HepG2 (cell line): ENCODE results near the gene GREM1. TPM values are rescaled to one million over a fixed set of nuclear protein-coding genes. Genes with fewer than 3 reads are reported as not detected.

Experiments used
- ATAC-seq: fragments of 200-7000 bp; cut with Tn5 transposase; 3 replicates; pipeline ENCODE4 v1.9.1; 2020; ENCODE audit warnings: mild to moderate bottlenecking, moderate library complexity
- BruUV-seq: library from RNA; stranded (reverse); fragments of 400-500 nt; replicated peaks from 2 replicates; lab custom pipeline; 2021; lab: Mats Ljungman, UMichigan
- CTCF ChIA-PET: fragments of 300-600 bp; formaldehyde crosslinking; extraction: SDS; loops from one replicate; lab custom pipeline; 2021; ENCODE audit warnings: low total read pairs, inconsistent platforms, low intra/inter-chr PET ratio; lab: Yijun Ruan, JAX
- POLR2A ChIA-PET: fragments of 350-600 bp; sonication (Branson Sonifier 250); formaldehyde crosslinking; loops from one replicate; lab custom pipeline; 2020; ENCODE audit warnings: antibody characterized with exemption, inconsistent platforms; lab: Yijun Ruan, JAX
- DNase-seq: peaks from one replicate; pipeline ENCODE4 v3.0.0-alpha.2; 2015; ENCODE audit warnings: low spot score
- FAIRE-seq: peaks from 3 replicates; lab custom pipeline; 2011; peaks lifted over from hg19 to GRCh38; lab: Jason Lieb, UNC
- H2AFZ ChIP-seq: one replicate; pipeline ENCODE4 v1.6.1; 2011; ENCODE audit warnings: low read length, inconsistent platforms
- H3K27ac ChIP-seq: fragments of 300-600 bp; 3 replicates; pipeline ENCODE4 v1.8.0; 2011; ENCODE audit warnings: mixed run types, mild to moderate bottlenecking, mixed read lengths, low read length, inconsistent platforms; ENCODE audit not compliant: insufficient read depth; ENCODE audit errors: extremely low read length
- H3K27me3 ChIP-seq, 2 experiments: fragments of 200-600 bp in 1 of 2; 2 replicates in 1 of 2; 3 replicates in 1 of 2; pipeline versions ENCODE4 v1.6.0 to v1.8.0; 2011; ENCODE audit warnings: low read length in 2 of 2, mild to moderate bottlenecking in 2 of 2, moderate library complexity in 2 of 2, inconsistent platforms in 1 of 2; ENCODE audit not compliant: insufficient read depth in 2 of 2, control insufficient read depth in 1 of 2
- H3K36me3 ChIP-seq, 2 experiments: fragments of 200-600 bp in 1 of 2; replicated peaks in 1 of 2; 2 replicates in 1 of 2; 3 replicates in 1 of 2; pipeline versions ENCODE4 v1.5.1 to v1.8.0; 2011; ENCODE audit warnings: low read length in 2 of 2, inconsistent platforms in 1 of 2; ENCODE audit not compliant: insufficient read depth in 2 of 2, control insufficient read depth in 1 of 2
- H3K4me1 ChIP-seq: 2 replicates; pipeline ENCODE4 v1.5.1; 2012; ENCODE audit warnings: low read length, inconsistent platforms; ENCODE audit not compliant: insufficient read depth
- H3K4me2 ChIP-seq: 2 replicates; pipeline ENCODE4 v1.6.0; 2011; ENCODE audit warnings: low read depth, low read length, inconsistent platforms
- H3K4me3 ChIP-seq, 3 experiments: fragments of 200-600 bp in 1 of 3; sonication (generic), shearing (Covaris generic) in 1 of 3; replicated peaks in 1 of 3; 2 replicates each; pipeline ENCODE4 v1.5.1; 2011 to 2016; ENCODE audit warnings: low read length in 3 of 3, inconsistent platforms in 2 of 3, low read depth in 2 of 3, mild to moderate bottlenecking in 2 of 3, control low read depth in 1 of 3, mixed read lengths in 1 of 3; ENCODE audit not compliant: insufficient read depth in 1 of 3
- H3K79me2 ChIP-seq: one replicate; pipeline ENCODE4 v1.6.1; 2011; ENCODE audit warnings: low read length, inconsistent platforms; ENCODE audit not compliant: insufficient read depth
- H3K9ac ChIP-seq: 2 replicates; pipeline ENCODE4 v1.6.0; 2011; ENCODE audit warnings: mild to moderate bottlenecking, low read depth, low read length, inconsistent platforms; ENCODE audit not compliant: insufficient read depth
- H3K9me3 ChIP-seq: 2 replicates; pipeline ENCODE4 v1.5.1; 2012; ENCODE audit warnings: mild to moderate bottlenecking, low read length
- H4K20me1 ChIP-seq: 2 replicates; pipeline ENCODE4 v1.6.0; 2011; ENCODE audit warnings: inconsistent platforms, mild to moderate bottlenecking, low read length, moderate library complexity; ENCODE audit not compliant: insufficient read depth
- BCLAF1 ChIP-seq: fragments of 450-650 bp; IDR thresholded peaks from 2 replicates; pipeline ENCODE4 v1.6.1; 2017; ENCODE audit warnings: mild to moderate bottlenecking
- PHF21A ChIP-seq: sonication (generic); formaldehyde crosslinking; IDR thresholded peaks from 2 replicates; pipeline ENCODE4 v1.5.0; 2020; ENCODE audit warnings: mild to moderate bottlenecking, missing genetic modification reagents
- WGBS: methylation state at CpG from one replicate; pipeline ENCODE4 v1.1.6; 2017; ENCODE audit warnings: low lambda C conversion rate; 5-methylcytosine and 5-hydroxymethylcytosine counted together
- in situ Hi-C: cut with HindIII; loops from 2 replicates; pipeline ENCODE4 v1.10.0; 2017; ENCODE audit warnings: low pct_unique_long_range_greater_than_20kb; ENCODE audit not compliant: extremely low pct_ligation_motif_present
- intact Hi-C: fragments of 100-400 bp; cut with micrococcal nuclease; formaldehyde crosslinking; loops from one replicate; pipeline ENCODE4 v1.10.0; 2022; ENCODE audit not compliant: unreplicated experiment
- polyA plus RNA-seq, 8 experiments: library from polyadenylated mRNA; depleted of rRNA in 3 of 8; stranded (reverse) in 7 of 8; unstranded in 1 of 8; fragments of >200 nt; fragmentation: Illumina TruSeq in 4 of 8; extraction: Trizol in 4 of 8; gene quantifications; 2 replicates each; pipeline versions ENCODE4 v1.2.1 to v1.2.3, GENCODE V29; 2011 to 2016; ENCODE audit warnings: low read depth in 4 of 8, missing spikeins in 1 of 8, mixed read lengths in 1 of 8; ENCODE audit not compliant: insufficient read depth in 1 of 8
- total RNA-seq, 5 experiments: library from RNA; depleted of rRNA; stranded (reverse); fragments of >200 nt; fragmentation: Illumina TruSeq; extraction: Trizol; gene quantifications; 2 replicates each; pipeline ENCODE4 v1.2.3, GENCODE V29; 2016; ENCODE audit warnings: low read depth in 1 of 5

Gene GREM1
- total and polyA plus RNA-seq, 2 of the 13 experiments (the other 11 are each of a cell fraction or from before 2014, with no cell fraction given), result 0.02 to 0.08 TPM

GRCh38 chr15:32739522-32740063 is 21.8 kb downstream of the GREM1 start:
- POLR2A ChIA-PET, result no interaction called here
- intact Hi-C loops, result no loop called here

More at GRCh38 chr15:32739522-32740063, 21.8 kb downstream of the GREM1 start:
- Histone ChIP-seq H3K79me2 (no peaks in the 10 kb centered on the region), H4K20me1 (no peaks in the 10 kb centered on the region), H3K36me3 (no peaks in the 10 kb centered on the region), H3K4me2 (no peak overlapping the region), H3K4me3 (no peak overlapping the region), H3K4me1 (no peaks in the 10 kb centered on the region), H2AFZ (no peak overlapping the region), H3K27ac (no peak overlapping the region), H3K9me3 (0 out of 2 replicates have a peak, but pooled peaks cover 5% of the 10 kb centered on the region), H3K9ac (no peak overlapping the region), H3K27me3 (no peaks in the 10 kb centered on the region; a peak in 3 of 5 replicates)
- in situ Hi-C loops, result no loop called here
- no peak for DNase-seq
- BruUV-seq, result no TSS peak
- CTCF ChIA-PET, result no interaction called here
- no peak for ATAC-seq
- 0% methylated on average over 1 of the region's 1 CpG for WGBS
- no peak for FAIRE-seq
- TF ChIP-seq PHF21A (CRISPR knock-in tag) (no peak), BCLAF1 (no peak)
